Muscle of back (tissue), 11 donors: ENCODE measurements around the gene CUEDC2. TPM values are rescaled to one million over a fixed set of nuclear protein-coding genes. Genes with fewer than 3 reads are reported as not detected.
"Not testable (repeated sequence)": the region's sequence is repeated elsewhere in the genome, so short reads cannot be mapped to it uniquely, and the experiment has no call there.

ENCODE experiments used
- DNase-seq, 3 donors: peaks; one replicate each; pipeline versions ENCODE4 v3.0.0 to v3.0.0-alpha.2; 2013
- polyA plus RNA-seq, 10 donors: library from polyadenylated mRNA; unstranded; fragments of 120-200 nt; gene quantifications; one replicate each; pipeline ENCODE4 v1.2.1, GENCODE V29; 2013; ENCODE audit not compliant: insufficient read length in 10 of 10

The CUEDC2 gene
- polyA plus RNA-seq, 10 donors: 45.7 to 63.9 (median 52.8) TPM

GRCh38 chr10:102457591-102458150 lies 25.3 kb upstream of the CUEDC2 start:
- DNase-seq: no peak

- DNase-seq: peak in 1 of 3 donors; percentile 52
These were observed 23.6 kb upstream of the CUEDC2 start for GRCh38 chr10:102455893-102456471.

- not testable (repeated sequence) for DNase-seq
These were observed 22.5 kb upstream of the CUEDC2 start for GRCh38 chr10:102454662-102455487.

- DNase-seq: no peak
These were observed 21.1 kb upstream of the CUEDC2 start for GRCh38 chr10:102453502-102453901.

GRCh38 chr10:102452672-102453340 lies 20.4 kb upstream of the CUEDC2 start:
- no peak for DNase-seq

- DNase-seq: no peak
These were observed 19.0 kb upstream of the CUEDC2 start, which contains the start of gene C10orf95 for GRCh38 chr10:102451105-102451969. Gene C10orf95, minus strand, starts transcription at chr10:102451543. Its CDS starts 450 bp downstream, at chr10:102451093.

- peak; percentile 77 to 94 (median 90) for DNase-seq
These were observed 18.2 kb upstream of the CUEDC2 start for GRCh38 chr10:102450374-102451104.

GRCh38 chr10:102450124-102450373 lies 17.7 kb upstream of the CUEDC2 start:
- peak in 1 of 3 donors; percentile 33 for DNase-seq

- peak in 2 of 3 donors; percentile 32 to 56 for DNase-seq
These were observed 17.1 kb upstream of the CUEDC2 start for GRCh38 chr10:102449321-102450123.

- no peak for DNase-seq
These were observed 12.5 kb upstream of the CUEDC2 start for GRCh38 chr10:102444851-102445250.

GRCh38 chr10:102438374-102438773 lies 6.0 kb upstream of the CUEDC2 start:
- DNase-seq: no peak

GRCh38 chr10:102437515-102437914 lies 5.1 kb upstream of the CUEDC2 start:
- DNase-seq: no peak

- peak in 1 of 3 donors; percentile 20 for DNase-seq
These were observed 3.9 kb upstream of the CUEDC2 start for GRCh38 chr10:102436312-102436711.

- DNase-seq: peak in 1 of 3 donors; percentile 50
These were observed 3.3 kb upstream of the CUEDC2 start for GRCh38 chr10:102435529-102436233.

GRCh38 chr10:102435133-102435497 lies 2.7 kb upstream of the CUEDC2 start:
- DNase-seq: no peak

- DNase-seq: peak in 1 of 3 donors; percentile 51
These were observed 2.2 kb upstream of the CUEDC2 start for GRCh38 chr10:102434394-102435132.

GRCh38 chr10:102433619-102434046 lies 1.3 kb upstream of the CUEDC2 start:
- no peak for DNase-seq

- DNase-seq: no peak
These were observed 786 bp downstream of the CUEDC2 start for GRCh38 chr10:102431452-102432124.
